A549 treated with AZD9567 at 1 μM for 4 hours (cell line): ENCODE data around the gene RPL18A. TPM values are rescaled to one million over a fixed set of nuclear protein-coding genes. Genes with fewer than 3 reads are reported as not detected.

Experiments
- total RNA-seq: library from RNA; stranded (reverse); fragments of 200-300 nt; extraction: Qiagen RNA extraction; gene quantifications from 5 replicates; pipeline ENCODE4 v1.2.3, GENCODE V29; 2022; ENCODE audit not compliant: insufficient read depth

Gene RPL18A
- 1,507 to 2,300 TPM (median 2,170 TPM) in 5 replicates for total RNA-seq

GRCh38 chr19:17859533-17860330 is at the start of gene RPL18A:
TSS of gene RPL18A (plus strand) at chr19:17859910. CDS start at chr19:17859957, 47 bp downstream.

GRCh38 chr19:17821190-17821589 is 38.5 kb upstream of the RPL18A start, which contains the start of gene INSL3:
TSS of gene INSL3 (minus strand) at chr19:17821519. CDS start at chr19:17821506, 13 bp downstream.

GRCh38 chr19:17847538-17848366 is 12.0 kb upstream of the RPL18A start, which contains the start of gene JAK3:
TSS of gene JAK3 (minus strand) at chr19:17847982. CDS start at chr19:17844417, 3,565 bp downstream.

GRCh38 chr19:17871878-17872250 is 12.2 kb downstream of the RPL18A start, which contains the start of gene SLC5A5:
TSS of gene SLC5A5 (plus strand) at chr19:17871945. CDS start at chr19:17872320, 375 bp downstream.

Other genes starting within 250 kb of the RPL18A start
- 0.50 to 1.5 TPM (median 1.2 TPM) in 5 replicates for gene UNC13A, start 171.6 kb upstream of the RPL18A start, total RNA-seq
- 32.7 to 36.4 TPM (median 34.6 TPM) in 5 replicates for gene MAP1S, start 140.4 kb upstream of the RPL18A start, total RNA-seq
- 15.5 to 19.5 TPM (median 18.1 TPM) in 5 replicates for gene FCHO1, start 108.4 kb upstream of the RPL18A start, total RNA-seq
- gene B3GNT3, start 64.8 kb upstream of the RPL18A start, total RNA-seq, result 2.6 to 4.8 TPM (median 3.1 TPM) in 5 replicates
- 0.28 to 0.61 TPM (median 0.50 TPM) in 4 of 5 replicates, not detected in the other for gene INSL3, start 38.4 kb upstream of the RPL18A start, total RNA-seq
- 0.22 to 0.35 TPM (median 0.26 TPM) in 5 replicates for gene JAK3, start 11.9 kb upstream of the RPL18A start, total RNA-seq
- 0.14 to 0.22 TPM (median 0.17 TPM) in 4 of 5 replicates, not detected in the other for gene SLC5A5, start 12.0 kb downstream of the RPL18A start, total RNA-seq
- 80.4 to 119 TPM (median 113 TPM) in 5 replicates for gene CCDC124, start 73.1 kb downstream of the RPL18A start, total RNA-seq
- gene KCNN1, start 107.2 kb downstream of the RPL18A start, total RNA-seq, result 0.57 to 1.2 TPM (median 0.86 TPM) in 4 of 5 replicates, not detected in the other
- gene ARRDC2, start 148.3 kb downstream of the RPL18A start, total RNA-seq, result 27.9 to 44.1 TPM (median 43.5 TPM) in 5 replicates
- gene IL12RB1, start 227.0 kb downstream of the RPL18A start, total RNA-seq, result not detected in 5 replicates
- 1.9 to 2.4 TPM (median 2.2 TPM) in 5 replicates for gene MAST3, start 237.9 kb downstream of the RPL18A start, total RNA-seq